GM12878 (cell line): ENCODE measurements around the gene IMPG2.

Experiments
- JUNB ChIP-seq: IDR thresholded peaks from 2 replicates; pipeline ENCODE4 v1.6.1; 2016; ENCODE audit warnings: antibody characterized with exemption, mild to moderate bottlenecking
- ZNF274 ChIP-seq: IDR thresholded peaks from one replicate; pipeline ENCODE4 v1.8.0; 2011; ENCODE audit not compliant: insufficient read length, insufficient read depth

- TF ChIP-seq ZNF274 (no peak), JUNB (no peak)
Measured at GRCh38 chr3:101200461-101200860, 119.9 kb downstream of the IMPG2 start.
